NK-92 (cell line): ENCODE measurements around the gene SLC12A2.

Source experiments
- DNase-seq: peaks from one replicate; lab custom pipeline; 2025; ENCODE audit not compliant: unreplicated experiment; lab: John Stamatoyannopoulos, UW

Gene SLC12A2

DNA sequence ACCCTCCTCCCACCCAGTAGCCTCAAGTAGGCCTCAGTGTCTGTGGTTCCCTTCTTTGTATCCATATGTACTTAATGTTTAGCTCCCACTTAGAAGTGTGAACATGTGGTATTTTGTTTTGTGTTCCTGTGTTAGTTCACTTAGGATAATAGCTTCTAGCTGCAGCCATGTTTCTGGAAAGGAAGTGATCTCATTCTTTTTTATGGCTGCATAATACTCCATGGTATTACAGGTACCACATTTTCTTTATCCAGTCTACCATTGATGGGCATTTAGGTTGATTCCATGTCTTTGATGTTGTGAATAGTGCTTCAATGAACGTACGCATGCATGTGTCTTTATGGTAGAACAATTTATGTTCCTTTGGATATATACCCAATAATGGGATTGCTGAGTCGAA lies 74.8 kb downstream of the SLC12A2 start:
- DNase-seq = no peak

- DNase-seq = no peak
Observed at GRCh38 chr5:128163991-128164390, 80.4 kb downstream of the SLC12A2 start.

- DNase-seq = no peak
Observed at GRCh38 chr5:128169401-128170017, 85.9 kb downstream of the SLC12A2 start.

DNA sequence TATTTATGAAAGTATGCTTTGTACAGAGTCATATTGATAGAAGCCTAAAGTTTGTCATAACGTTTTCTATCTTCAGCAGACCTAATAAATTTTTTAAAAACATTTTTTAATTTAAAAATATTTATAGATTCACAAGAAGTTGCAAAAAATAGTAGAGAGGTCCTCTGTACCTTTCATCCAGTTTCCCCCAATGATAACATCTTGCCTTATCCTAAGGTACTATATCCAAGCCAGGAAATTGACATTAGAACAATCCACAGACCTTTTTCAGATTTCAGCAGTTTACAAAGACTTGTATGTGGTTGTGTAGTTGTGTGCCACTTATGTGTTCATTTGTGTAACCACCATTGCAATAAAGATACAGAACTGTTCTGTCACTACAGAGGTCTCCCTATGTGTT lies 88.5 kb downstream of the SLC12A2 start:
- DNase-seq = no peak

DNA sequence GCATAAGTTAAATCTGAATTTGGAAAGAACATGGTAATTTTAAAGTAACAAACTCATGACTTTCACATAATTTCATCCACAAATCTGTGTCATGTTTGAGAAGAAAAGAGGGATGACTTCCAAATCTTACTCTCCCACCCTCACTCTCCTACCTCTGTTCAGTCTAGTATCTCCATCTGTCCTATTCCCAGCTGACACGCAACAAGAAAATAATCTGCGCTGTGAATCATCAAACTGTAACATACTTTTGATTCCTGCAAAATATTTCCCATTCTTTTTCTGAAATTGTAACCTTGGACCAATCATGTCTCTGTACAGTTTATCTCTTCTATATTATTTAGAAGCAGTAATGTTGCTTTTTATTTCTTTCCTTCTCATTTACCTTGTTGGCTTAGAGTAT lies 91.4 kb downstream of the SLC12A2 start:
- DNase-seq = no peak

DNA sequence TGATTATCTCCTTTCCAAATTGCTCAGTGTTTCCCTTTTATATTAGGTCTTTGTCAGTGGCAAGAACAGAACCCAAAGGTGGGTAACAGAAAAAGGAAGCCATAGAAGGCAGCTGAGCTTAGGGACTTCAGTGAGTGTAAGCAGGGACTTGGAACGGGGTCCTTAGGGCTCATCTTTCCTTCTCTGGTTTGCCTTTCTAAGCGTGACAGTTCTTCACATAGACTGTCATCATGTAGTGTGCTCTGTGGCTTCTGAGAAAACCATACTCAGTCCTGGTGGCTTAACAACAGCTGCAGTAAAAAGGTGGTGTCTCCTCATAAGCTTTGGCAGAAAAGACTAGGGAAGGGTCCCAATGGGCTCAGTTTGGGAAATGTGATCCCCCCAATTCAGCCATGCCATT lies 108.8 kb downstream of the SLC12A2 start:
- DNase-seq = no peak

DNA sequence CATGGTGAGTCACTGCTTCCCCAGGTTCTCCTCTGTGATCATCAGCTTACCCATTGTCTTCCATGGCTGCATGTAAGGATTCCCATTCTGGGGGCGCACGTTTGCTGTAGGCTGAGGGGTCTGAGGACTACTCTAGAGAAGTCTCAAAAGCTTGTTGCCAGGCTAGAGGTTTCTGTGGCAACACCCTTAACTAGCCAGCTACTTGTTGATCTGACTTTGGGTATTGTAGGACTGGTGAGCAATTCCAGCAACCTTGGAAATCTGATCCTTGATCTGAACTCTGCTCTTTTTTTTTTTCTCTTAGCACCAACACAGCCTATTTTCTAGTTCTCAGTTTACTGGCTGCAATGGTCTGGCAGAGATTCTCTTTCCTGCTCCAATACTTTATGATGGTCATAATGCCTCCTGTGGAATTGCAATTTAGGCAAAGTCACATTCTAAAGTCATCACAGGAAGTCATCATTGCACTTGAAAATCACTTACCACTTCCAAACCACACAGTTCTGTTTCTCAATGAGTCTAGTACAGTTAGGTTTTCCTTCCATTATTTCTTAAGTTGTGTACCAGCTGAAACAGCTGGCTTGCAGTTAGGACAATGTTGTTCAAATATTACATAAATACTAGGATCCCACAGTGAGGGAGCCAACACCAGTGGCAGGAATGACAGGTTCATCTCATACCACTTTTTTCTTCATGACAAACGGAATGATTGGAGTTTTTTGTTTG lies 110.3 kb downstream of the SLC12A2 start:
- DNase-seq = no peak

- DNase-seq = no peak
Observed at GRCh38 chr5:128195316-128195715, 111.8 kb downstream of the SLC12A2 start.

DNA sequence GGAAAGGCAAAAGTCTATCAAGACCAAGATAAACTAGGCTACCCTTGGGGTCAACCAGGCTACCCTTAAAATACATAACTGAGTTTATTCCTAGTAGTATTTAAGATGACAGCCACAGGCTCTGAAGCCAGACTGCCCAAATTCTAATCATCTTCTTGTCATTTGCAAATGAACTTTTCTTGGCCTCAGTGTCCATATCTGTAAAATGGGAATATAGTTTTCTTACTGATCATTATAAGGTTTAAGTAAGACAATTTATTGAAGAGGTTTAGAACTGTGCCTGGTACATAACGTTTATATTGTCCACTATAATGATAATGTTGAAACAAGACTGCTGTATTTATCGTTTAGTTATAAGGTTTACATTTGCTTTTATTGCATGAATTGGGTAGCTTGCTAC lies 112.5 kb downstream of the SLC12A2 start:
- no peak for DNase-seq

GRCh38 chr5:128196791-128197190 lies 113.2 kb downstream of the SLC12A2 start:
- DNase-seq = no peak

DNA sequence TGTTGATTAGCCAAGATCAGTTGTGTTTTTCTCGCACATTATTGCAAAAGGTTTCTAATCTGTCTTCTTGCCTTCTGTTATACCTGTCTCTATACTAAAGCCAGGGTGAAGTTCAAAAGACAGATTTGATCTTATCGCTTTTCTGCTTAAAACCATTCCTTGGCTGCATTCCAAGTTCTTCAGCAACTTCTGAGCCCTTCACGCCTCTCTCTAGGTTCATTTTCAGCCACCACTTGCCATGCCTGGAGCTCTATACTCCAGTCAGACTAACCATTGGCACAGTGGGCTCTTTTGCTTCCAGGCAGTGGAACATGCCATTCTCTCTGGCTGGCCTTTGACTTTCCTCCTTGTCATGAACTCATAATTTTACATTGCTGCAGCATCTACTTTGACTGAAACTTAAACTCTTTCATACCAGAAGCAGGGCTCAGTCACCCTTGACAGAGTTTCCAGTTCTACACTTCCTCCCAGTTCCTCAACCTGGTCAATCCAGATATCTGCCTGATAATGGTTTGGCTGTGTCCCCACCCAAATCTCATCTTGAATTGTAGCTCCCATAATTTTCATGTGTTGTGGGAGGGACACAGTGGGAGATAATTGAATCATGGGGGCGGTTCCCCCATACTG lies 114.4 kb downstream of the SLC12A2 start:
- DNase-seq = no peak

DNA sequence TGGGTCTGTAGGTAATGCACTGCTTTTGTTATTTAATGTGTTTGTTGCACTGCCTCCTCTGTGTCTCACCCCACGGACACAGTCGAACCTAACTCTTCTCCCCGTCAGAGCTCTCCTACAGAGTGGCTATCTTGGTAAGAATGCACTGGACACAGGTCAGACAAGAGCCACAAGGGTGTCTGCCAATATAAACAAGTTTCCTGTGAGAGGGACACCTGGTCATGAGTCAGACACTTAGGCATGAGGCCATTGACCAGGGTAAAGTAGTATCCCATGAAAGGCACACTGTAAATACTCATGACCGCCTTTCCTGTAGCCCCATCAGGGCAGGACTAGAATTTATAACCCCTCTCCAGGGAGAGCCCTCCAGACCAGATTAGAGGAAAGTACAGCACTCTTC lies 115.5 kb downstream of the SLC12A2 start:
- no peak for DNase-seq

DNA sequence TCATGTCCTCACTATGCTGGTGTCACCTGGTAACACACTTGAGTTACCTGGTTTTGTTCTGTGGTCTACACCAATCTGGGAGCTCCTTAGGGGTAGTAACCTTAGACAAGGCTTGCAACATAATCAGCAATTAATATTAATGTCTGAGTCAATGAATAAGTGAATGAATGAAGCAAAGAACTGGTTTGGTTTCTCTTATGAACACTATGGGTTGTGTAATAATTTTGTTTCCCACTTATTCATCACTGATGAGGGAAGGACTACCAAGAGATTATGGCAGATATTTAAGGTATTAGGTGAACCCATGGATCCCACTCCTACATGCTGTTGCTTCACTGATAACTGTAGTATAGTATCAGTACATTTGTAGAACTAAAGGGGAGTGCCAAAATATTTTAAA lies 116.0 kb downstream of the SLC12A2 start:
- no peak for DNase-seq

- DNase-seq = no peak
Observed at GRCh38 chr5:128201065-128201926, 117.7 kb downstream of the SLC12A2 start.

DNA sequence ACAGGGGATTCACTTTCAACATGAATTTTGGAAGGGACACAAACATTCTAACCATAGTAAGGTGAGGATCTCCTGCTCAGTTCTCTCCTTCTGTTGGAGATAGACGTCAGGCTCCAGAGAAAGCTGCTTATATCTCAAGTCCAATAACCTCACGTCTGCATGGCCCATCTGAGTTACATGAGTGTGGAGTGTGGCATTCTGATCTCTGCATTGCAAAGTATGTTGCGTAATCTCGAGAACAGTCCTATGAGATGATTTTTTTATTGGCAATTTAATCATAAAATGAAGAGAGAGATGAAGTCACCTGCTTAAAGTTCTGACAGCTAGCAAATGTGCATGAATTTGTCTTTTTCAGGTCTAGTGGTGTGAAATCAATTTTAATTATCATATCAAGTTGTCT lies 118.8 kb downstream of the SLC12A2 start:
- no peak for DNase-seq

DNA sequence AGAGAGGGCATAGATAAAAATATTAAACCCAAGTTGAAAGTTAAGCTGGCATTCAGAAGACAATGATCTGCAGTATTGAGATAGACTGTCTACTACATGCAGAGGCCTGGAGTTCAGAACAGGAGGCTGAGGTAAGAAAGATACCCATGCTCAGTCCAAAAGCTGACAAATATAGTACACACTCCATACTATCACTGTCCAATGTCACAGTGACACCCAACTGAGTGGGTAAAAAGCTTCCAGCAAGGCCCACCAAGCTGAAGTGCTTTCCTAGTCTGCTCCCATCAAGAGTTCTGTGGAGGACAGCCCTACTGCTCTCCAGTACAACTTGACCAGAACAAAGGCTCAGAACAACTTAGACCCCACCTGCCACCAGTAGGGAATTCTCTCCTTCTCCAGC lies 124.9 kb downstream of the SLC12A2 start:
- no peak for DNase-seq

- DNase-seq = no peak
Observed at GRCh38 chr5:128212191-128212806, 128.7 kb downstream of the SLC12A2 start.

- DNase-seq = no peak
Observed at GRCh38 chr5:128213340-128213739, 129.8 kb downstream of the SLC12A2 start.

DNA sequence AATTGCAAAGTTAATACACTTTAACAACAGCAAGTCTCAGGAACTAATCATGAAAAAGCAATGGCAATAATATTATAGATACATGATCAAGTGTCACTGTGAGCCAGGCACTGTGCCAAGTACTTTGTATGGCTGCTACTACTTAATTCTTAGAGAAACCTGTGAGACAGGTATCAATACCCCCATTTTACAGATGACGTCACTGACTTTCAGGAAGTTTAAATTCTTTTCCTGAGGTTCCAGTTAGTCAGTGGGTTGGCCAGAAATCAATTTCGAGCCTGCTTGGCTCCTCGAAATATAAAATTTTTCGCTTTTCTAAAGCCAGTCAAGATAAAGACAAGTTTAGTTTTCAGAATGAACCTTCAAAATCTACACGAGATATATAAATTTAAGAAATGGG lies 130.3 kb downstream of the SLC12A2 start:
- DNase-seq = no peak

DNA sequence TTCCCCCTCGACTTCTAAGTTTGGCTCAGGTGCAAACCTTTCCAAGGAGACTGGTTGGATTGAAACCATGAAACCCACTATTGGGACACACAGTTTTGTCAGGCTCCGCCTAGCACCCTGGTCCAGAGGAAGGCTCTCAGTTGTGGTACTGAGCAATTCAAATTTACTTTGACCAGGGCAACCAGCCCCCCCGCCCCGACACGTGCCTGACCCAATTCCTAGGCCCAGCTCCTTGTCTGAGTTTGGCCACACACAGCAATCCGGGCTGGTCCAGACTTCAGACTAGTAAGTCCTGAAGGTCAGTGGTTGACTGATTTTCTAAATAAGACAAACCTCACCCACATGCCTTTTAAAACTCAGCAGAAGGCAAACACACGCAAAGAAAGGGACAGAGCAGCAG lies 132.7 kb downstream of the SLC12A2 start:
- no peak for DNase-seq

- DNase-seq = no peak
Observed at GRCh38 chr5:128216860-128217531, 133.4 kb downstream of the SLC12A2 start.
